ENCODE measurements around the gene NKRF. TPM values are rescaled to one million over a fixed set of nuclear protein-coding genes. Genes with fewer than 3 reads are reported as not detected.
"Not testable (repeated sequence)": the region's sequence is repeated elsewhere in the genome, so short reads cannot be mapped to it uniquely, and the experiment has no call there.

The NKRF gene
- polyA plus RNA-seq, 1 donor, result 8.5 TPM

DNA sequence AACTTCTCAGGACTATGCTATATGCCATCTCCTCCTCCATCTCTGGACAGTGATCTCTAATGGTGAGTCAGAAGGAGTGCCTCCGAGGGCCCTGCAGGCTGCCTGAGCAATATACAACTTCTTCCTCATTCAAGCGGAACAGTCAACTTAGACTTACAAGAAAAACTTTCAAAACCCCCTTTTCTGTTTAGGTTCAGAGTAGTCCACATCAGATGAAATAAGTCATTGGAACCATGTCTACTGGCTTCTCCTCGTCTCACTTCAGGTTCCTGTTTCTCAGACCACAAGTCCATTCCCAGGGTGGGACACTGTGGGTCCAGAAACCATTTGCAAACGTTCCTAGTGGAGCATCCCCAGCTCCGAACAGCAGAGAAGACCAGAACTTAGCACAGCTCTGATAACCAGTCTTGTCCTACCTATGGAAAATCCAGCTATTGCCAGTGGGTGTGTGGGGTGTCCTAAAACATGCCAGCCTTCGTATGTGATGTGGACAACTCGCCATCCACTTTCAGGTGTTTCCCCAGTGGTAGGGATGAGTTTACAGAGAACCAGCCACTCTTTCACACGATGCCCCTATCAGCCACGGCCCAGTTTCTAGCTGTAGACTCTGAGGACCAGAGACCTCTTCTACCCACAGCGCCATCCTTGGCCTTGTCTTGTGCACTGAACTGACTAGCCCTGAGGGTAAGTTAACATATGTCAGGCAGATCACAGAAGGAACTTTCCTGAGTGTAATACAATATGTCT, 32.7 kb upstream of the NKRF start:
- Histone ChIP-seq H3K36me3 (ENCODE audit: control insufficient read depth, insufficient read depth, low read length) (peaks cover 2% of the 10 kb centered on the region), H3K4me3 (ENCODE audit: low read length) (no peak overlapping the region), H3K9me3 (ENCODE audit: control insufficient read depth, low read depth, low read length) (no peaks in the 10 kb centered on the region), H3K27ac (ENCODE audit: low read length) (no peak overlapping the region), H3K27me3 (ENCODE audit: control insufficient read depth, insufficient read depth, low read length) (no peaks in the 10 kb centered on the region), H3K4me1 (ENCODE audit: control insufficient read depth, insufficient read depth, low read length) (no peaks in the 10 kb centered on the region)
- DNase-seq, result no peak
- no CpG with 5 or more reads among the region's 10 CpGs for WGBS (ENCODE audit: insufficient coverage, low lambda C conversion rate)

GRCh38 chrX:119637421-119637820, 31.2 kb upstream of the NKRF start:
- DNase-seq; H3K27ac ChIP-seq (ENCODE audit: low read length); H3K4me1 ChIP-seq (ENCODE audit: control insufficient read depth, insufficient read depth, low read length); H3K36me3 ChIP-seq (ENCODE audit: control insufficient read depth, insufficient read depth, low read length); H3K4me3 ChIP-seq (ENCODE audit: low read length); H3K9me3 ChIP-seq (ENCODE audit: control insufficient read depth, low read depth, low read length); H3K27me3 ChIP-seq (ENCODE audit: control insufficient read depth, insufficient read depth, low read length): not testable (repeated sequence)
- no CpG with 5 or more reads among the region's 1 CpG for WGBS (ENCODE audit: insufficient coverage, low lambda C conversion rate)

DNA sequence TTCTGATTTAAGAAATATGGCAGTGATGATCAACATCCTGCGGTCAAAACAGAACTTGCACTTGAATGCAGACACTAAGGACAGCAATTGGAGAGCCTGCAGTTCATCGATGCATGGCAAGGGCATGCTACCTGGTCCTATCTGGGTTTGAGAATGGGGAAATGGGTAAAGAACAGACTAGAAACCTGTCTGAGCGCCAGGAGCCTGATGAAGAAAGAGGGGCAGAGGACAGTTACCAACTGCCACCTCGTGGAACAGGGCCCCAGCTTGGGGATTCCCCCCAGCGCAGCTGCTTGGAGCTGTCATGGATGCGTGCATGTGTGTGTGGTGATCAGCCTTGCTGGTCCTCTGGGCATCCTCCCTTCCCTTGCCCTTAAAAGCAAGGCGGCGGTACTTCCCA, 30.2 kb upstream of the NKRF start:
- WGBS (ENCODE audit: insufficient coverage, low lambda C conversion rate), result no CpG with 5 or more reads among the region's 8 CpGs
- H3K4me1 ChIP-seq (ENCODE audit: control insufficient read depth, insufficient read depth, low read length), result no peaks in the 10 kb centered on the region
- H3K9me3 ChIP-seq (ENCODE audit: control insufficient read depth, low read depth, low read length), result no peaks in the 10 kb centered on the region

DNA sequence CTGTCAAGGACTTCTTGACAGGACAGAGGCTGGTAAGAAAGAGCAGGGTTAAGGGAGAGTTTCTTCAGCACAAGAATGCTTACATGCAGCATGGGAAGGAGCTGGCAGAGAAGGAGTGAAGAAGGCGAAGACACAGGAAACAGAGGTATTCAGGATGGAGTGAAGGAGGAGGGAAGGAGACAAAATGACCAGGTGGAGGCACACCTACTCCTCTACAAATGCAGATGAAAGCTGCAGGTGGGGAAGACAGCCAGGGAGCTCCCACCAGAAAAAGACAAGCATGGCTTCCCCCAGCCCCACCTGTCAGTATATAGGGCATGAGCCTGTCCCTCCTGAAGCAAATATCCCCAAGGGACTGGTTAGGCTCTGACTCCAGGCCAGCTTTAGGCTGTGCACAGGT, 29.6 kb upstream of the NKRF start:
- Histone ChIP-seq H3K9me3 (ENCODE audit: control insufficient read depth, low read depth, low read length) (no peaks in the 10 kb centered on the region), H3K27me3 (ENCODE audit: control insufficient read depth, insufficient read depth, low read length) (no peaks in the 10 kb centered on the region), H3K4me1 (ENCODE audit: control insufficient read depth, insufficient read depth, low read length) (no peaks in the 10 kb centered on the region), H3K4me3 (ENCODE audit: low read length) (no peak overlapping the region), H3K27ac (ENCODE audit: low read length) (no peak overlapping the region), H3K36me3 (ENCODE audit: control insufficient read depth, insufficient read depth, low read length) (peaks cover 4% of the 10 kb centered on the region)
- DNase-seq, result no peak
- no CpG with 5 or more reads among the region's 1 CpG for WGBS (ENCODE audit: insufficient coverage, low lambda C conversion rate)

More for the DNA sequence above, 30.2 kb upstream of the NKRF start:
- Histone ChIP-seq H3K27ac (ENCODE audit: low read length) (no peak overlapping the region), H3K36me3 (ENCODE audit: control insufficient read depth, insufficient read depth, low read length) (peaks cover 4% of the 10 kb centered on the region), H3K4me3 (ENCODE audit: low read length) (no peak overlapping the region), H3K27me3 (ENCODE audit: control insufficient read depth, insufficient read depth, low read length) (no peaks in the 10 kb centered on the region)
- no peak for DNase-seq

GRCh38 chrX:119635179-119635578, 29.0 kb upstream of the NKRF start:
- peaks cover 4% of the 10 kb centered on the region for H3K36me3 ChIP-seq (ENCODE audit: control insufficient read depth, insufficient read depth, low read length)
- no peak overlapping the region for H3K27ac ChIP-seq (ENCODE audit: low read length)
- WGBS (ENCODE audit: insufficient coverage, low lambda C conversion rate), result no CpG with 5 or more reads among the region's 3 CpGs
- no peaks in the 10 kb centered on the region for H3K27me3 ChIP-seq (ENCODE audit: control insufficient read depth, insufficient read depth, low read length)
- no peaks in the 10 kb centered on the region for H3K9me3 ChIP-seq (ENCODE audit: control insufficient read depth, low read depth, low read length)
- H3K4me3 ChIP-seq (ENCODE audit: low read length), result no peak overlapping the region
- no peaks in the 10 kb centered on the region for H3K4me1 ChIP-seq (ENCODE audit: control insufficient read depth, insufficient read depth, low read length)
- DNase-seq, result no peak

DNA sequence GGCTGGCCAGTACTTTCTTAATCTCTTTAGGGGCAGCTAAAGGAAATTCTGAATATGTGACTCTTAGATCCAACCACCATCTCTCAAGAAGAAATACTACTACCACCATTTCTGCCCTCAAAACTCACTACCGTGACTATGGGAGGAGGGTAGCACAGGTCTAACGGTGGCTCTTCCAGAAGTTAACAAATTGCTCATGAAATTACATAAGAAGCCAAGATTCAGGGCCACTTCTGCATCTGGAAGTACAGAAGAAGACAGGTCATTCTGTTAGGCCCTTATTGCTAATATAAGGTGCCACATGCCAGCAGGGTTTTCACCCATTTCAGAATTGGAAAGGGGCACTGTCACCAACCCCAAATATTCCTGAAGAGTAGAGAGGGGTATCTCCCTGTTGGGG, 19.6 kb upstream of the NKRF start:
- DNase-seq, result no peak
- WGBS (ENCODE audit: insufficient coverage, low lambda C conversion rate), result no CpG with 5 or more reads among the region's 2 CpGs

GRCh38 chrX:119624951-119625668, 18.9 kb upstream of the NKRF start:
- DNase-seq, result no peak
- H3K4me3 ChIP-seq (ENCODE audit: low read length), result no peak overlapping the region
- no CpG with 5 or more reads among the region's 10 CpGs for WGBS (ENCODE audit: insufficient coverage, low lambda C conversion rate)

More for the DNA sequence above, 19.6 kb upstream of the NKRF start:
- no peaks in the 10 kb centered on the region for H3K9me3 ChIP-seq (ENCODE audit: control insufficient read depth, low read depth, low read length)
- no peak overlapping the region for H3K27ac ChIP-seq (ENCODE audit: low read length)
- no peaks in the 10 kb centered on the region for H3K27me3 ChIP-seq (ENCODE audit: control insufficient read depth, insufficient read depth, low read length)
- H3K36me3 ChIP-seq (ENCODE audit: control insufficient read depth, insufficient read depth, low read length), result no peaks in the 10 kb centered on the region
- H3K4me3 ChIP-seq (ENCODE audit: low read length), result no peak overlapping the region
- no peaks in the 10 kb centered on the region for H3K4me1 ChIP-seq (ENCODE audit: control insufficient read depth, insufficient read depth, low read length)

GRCh38 chrX:119624417-119624816, 18.2 kb upstream of the NKRF start:
- Histone ChIP-seq H3K4me3 (ENCODE audit: low read length) (no peak overlapping the region), H3K27me3 (ENCODE audit: control insufficient read depth, insufficient read depth, low read length) (no peaks in the 10 kb centered on the region), H3K36me3 (ENCODE audit: control insufficient read depth, insufficient read depth, low read length) (no peaks in the 10 kb centered on the region), H3K9me3 (ENCODE audit: control insufficient read depth, low read depth, low read length) (no peaks in the 10 kb centered on the region), H3K4me1 (ENCODE audit: control insufficient read depth, insufficient read depth, low read length) (no peaks in the 10 kb centered on the region), H3K27ac (ENCODE audit: low read length) (no peak overlapping the region)
- no CpG with 5 or more reads among the region's 11 CpGs for WGBS (ENCODE audit: insufficient coverage, low lambda C conversion rate)
- DNase-seq, result no peak

More at GRCh38 chrX:119624951-119625668, 18.9 kb upstream of the NKRF start:
- H3K36me3 ChIP-seq (ENCODE audit: control insufficient read depth, insufficient read depth, low read length), result no peaks in the 10 kb centered on the region
- no peaks in the 10 kb centered on the region for H3K9me3 ChIP-seq (ENCODE audit: control insufficient read depth, low read depth, low read length)
- H3K27ac ChIP-seq (ENCODE audit: low read length), result no peak overlapping the region
- no peaks in the 10 kb centered on the region for H3K4me1 ChIP-seq (ENCODE audit: control insufficient read depth, insufficient read depth, low read length)
- H3K27me3 ChIP-seq (ENCODE audit: control insufficient read depth, insufficient read depth, low read length), result no peaks in the 10 kb centered on the region

DNA sequence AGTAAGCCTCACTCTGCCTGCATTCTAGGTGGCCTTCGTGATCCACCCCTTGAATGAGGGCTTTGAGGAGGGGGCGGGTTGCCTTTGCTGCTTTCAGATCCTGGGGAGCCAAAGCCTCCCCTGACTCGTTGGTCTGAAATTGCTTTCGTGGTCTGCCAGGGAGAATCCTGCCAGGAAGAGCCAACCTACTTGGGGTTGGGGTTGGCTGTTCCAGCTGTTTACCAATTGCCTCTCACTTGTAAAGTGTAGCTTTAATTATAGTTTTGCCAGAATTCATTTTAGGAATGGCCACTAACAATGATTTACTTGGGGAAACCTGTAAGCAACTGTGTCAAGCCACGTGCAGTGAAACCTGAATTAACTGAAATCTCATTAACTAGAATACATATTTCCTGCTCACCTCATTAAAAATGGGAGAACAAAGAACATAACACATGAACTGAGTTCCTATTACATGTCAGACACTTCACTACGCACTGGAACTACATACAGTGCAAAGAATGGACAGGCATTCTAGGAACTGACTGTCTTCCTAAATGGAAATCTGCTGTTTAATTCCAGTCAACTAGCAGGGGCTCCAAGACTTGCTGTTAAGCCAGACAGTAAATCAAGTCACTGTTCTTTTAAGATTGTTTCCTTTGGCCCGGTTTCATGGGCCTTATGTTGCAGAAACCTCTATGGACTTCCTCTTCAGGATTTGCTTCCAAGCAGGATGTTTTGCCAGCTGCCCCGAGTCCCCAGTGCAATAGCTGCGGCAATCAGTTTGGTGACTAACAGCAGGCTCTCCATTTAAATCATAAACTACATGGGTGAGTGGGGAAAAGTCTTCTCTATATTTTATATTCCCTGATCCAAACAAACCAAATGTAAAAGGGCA, 16.4 kb upstream of the NKRF start:
- Histone ChIP-seq H3K4me1 (ENCODE audit: control insufficient read depth, insufficient read depth, low read length) (no peaks in the 10 kb centered on the region), H3K9me3 (ENCODE audit: control insufficient read depth, low read depth, low read length) (no peaks in the 10 kb centered on the region), H3K27ac (ENCODE audit: low read length) (no peak overlapping the region), H3K4me3 (ENCODE audit: low read length) (no peak overlapping the region), H3K36me3 (ENCODE audit: control insufficient read depth, insufficient read depth, low read length) (no peaks in the 10 kb centered on the region), H3K27me3 (ENCODE audit: control insufficient read depth, insufficient read depth, low read length) (no peaks in the 10 kb centered on the region)
- DNase-seq, result peak in 1 of 2 donors; percentile 11
- no CpG with 5 or more reads among the region's 9 CpGs for WGBS (ENCODE audit: insufficient coverage, low lambda C conversion rate)

- no peaks in the 10 kb centered on the region for H3K9me3 ChIP-seq (ENCODE audit: control insufficient read depth, low read depth, low read length)
- no peaks in the 10 kb centered on the region for H3K27me3 ChIP-seq (ENCODE audit: control insufficient read depth, insufficient read depth, low read length)
- no peak overlapping the region for H3K27ac ChIP-seq (ENCODE audit: low read length)
- no peaks in the 10 kb centered on the region for H3K36me3 ChIP-seq (ENCODE audit: control insufficient read depth, insufficient read depth, low read length)
- H3K4me1 ChIP-seq (ENCODE audit: control insufficient read depth, insufficient read depth, low read length), result no peaks in the 10 kb centered on the region
- WGBS (ENCODE audit: insufficient coverage, low lambda C conversion rate), result no CpG with 5 or more reads among the region's 5 CpGs
- H3K4me3 ChIP-seq (ENCODE audit: low read length), result no peak overlapping the region
- DNase-seq, result no peak
These were observed 12.2 kb upstream of the NKRF start for GRCh38 chrX:119618439-119618838.

Data from large intestine (tissue), 3 donors.